Stimulated activated CD8-positive, alpha-beta memory T cell treated with anti-CD3 and anti-CD28 coated beads, Interleukin-15, amount 100 ng/mL, for 48 hours (primary cell): Measurements from ENCODE around the gene LCTL.

Experiments used
- DNase-seq, 2 donors: peaks; one replicate each; pipeline ENCODE4 v3.0.0-alpha.2; 2020; ENCODE audit warnings: low read depth in 2 of 2

LCTL gene, protein sequence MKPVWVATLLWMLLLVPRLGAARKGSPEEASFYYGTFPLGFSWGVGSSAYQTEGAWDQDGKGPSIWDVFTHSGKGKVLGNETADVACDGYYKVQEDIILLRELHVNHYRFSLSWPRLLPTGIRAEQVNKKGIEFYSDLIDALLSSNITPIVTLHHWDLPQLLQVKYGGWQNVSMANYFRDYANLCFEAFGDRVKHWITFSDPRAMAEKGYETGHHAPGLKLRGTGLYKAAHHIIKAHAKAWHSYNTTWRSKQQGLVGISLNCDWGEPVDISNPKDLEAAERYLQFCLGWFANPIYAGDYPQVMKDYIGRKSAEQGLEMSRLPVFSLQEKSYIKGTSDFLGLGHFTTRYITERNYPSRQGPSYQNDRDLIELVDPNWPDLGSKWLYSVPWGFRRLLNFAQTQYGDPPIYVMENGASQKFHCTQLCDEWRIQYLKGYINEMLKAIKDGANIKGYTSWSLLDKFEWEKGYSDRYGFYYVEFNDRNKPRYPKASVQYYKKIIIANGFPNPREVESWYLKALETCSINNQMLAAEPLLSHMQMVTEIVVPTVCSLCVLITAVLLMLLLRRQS

GRCh38 chr15:66565741-66566144 is at the start of gene LCTL:
TSS of gene LCTL (minus strand) at chr15:66565998. CDS start at chr15:66565365, 633 bp downstream.
- no peak for DNase-seq

GRCh38 chr15:66614951-66615760 is 49.4 kb upstream of the LCTL start:
- DNase-seq = no peak

- no peak for DNase-seq
These were observed 48.7 kb upstream of the LCTL start for GRCh38 chr15:66614456-66614855.

- no peak for DNase-seq
These were observed 47.9 kb upstream of the LCTL start for GRCh38 chr15:66613743-66614142.

- DNase-seq = no peak
These were observed 45.7 kb upstream of the LCTL start for GRCh38 chr15:66611257-66612053.

DNA sequence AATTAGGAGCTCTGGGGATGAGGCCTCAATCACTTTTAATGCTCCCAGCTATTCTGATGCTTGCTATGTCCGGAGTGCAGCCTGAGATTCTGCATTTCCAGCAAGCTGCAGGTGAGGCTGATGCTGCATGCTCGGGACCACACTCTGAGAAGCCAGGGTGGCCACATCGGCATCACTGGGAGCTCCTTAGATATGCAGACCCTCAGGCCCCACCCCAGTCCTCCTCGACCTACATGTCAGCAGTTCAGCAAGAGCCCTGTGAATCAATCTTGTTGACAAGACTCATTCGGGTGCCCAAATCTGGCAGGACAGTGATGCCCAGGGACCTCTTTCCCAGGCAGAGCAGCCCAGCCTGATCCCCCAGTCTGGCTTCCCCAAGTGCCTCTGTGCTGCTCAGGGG is 44.1 kb upstream of the LCTL start:
- DNase-seq = no peak

GRCh38 chr15:66608881-66609280 is 43.1 kb upstream of the LCTL start:
- no peak for DNase-seq

GRCh38 chr15:66608159-66608558 is 42.4 kb upstream of the LCTL start:
- no peak for DNase-seq

GRCh38 chr15:66603301-66604179 is 37.7 kb upstream of the LCTL start:
- DNase-seq = peak; percentile 36 to 40

DNA sequence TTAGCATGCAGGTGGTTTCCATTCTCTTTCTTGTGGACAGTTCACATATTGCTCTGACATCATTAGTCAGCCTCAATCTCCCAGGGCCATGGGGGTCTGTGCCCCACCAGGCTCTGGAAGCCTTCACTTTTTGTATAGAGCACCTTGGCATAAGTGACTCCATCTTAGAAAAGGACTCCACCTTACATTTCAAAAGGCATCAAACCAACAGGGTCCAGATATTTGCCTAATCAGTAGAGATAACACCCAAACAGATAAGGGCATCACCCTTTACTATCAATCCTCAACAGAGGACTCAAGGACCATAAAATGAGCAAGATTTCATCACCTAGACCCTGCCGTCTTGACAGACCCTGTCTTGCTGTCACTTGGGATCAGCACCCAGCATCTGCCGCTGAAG is 35.7 kb upstream of the LCTL start:
- DNase-seq = no peak

GRCh38 chr15:66600240-66600627 is 34.4 kb upstream of the LCTL start:
- DNase-seq = no peak

- DNase-seq = no peak
These were observed 33.9 kb upstream of the LCTL start for GRCh38 chr15:66599536-66600239.

GRCh38 chr15:66598095-66598815 is 32.5 kb upstream of the LCTL start:
- DNase-seq = no peak

DNA sequence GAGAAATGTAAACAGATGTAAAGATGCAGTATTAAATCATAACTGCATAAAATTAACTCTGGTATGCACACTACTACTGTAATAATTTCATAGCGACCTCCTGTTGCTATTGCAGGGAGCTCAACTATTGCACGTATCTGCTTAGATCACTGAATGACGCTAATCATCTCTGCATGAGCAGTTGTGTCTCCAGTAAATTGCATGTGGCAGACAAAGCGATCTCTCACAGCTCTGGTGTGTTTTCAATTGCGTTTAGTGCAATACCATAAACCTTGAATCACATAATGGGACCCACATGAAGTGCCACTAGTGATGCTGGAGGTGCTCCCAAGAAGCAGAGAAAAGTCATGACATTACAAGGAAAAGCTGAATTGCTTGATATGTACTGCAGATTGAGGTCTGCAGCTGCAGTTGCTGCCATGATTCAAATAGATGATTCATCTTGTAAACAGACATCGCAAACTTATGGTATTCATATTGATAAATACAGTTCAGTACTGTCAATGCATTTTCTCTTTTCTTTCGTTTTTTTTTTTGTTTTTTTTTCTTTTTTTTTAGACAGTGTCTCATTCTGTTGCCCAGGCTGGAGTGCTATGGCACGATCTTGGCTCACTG is 30.2 kb upstream of the LCTL start:
- no peak for DNase-seq

DNA sequence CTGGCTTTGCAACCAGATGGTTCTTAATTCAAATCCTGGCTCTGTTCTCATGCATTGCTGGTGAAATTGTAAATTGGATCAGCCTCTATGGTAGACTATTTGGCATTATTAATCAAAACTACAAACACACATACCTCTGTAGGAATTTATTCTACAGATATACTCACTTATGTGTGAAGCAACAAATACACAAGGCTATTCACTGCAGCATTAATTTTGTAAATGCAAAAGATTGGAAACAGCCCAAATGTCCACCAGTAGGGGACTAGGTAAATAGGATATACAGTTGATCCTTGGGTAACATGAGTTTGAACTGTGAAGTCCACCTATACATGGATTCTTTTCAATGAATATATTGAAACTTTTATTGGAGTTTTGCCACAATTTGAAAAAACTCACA is 29.5 kb upstream of the LCTL start:
- DNase-seq = no peak

DNA sequence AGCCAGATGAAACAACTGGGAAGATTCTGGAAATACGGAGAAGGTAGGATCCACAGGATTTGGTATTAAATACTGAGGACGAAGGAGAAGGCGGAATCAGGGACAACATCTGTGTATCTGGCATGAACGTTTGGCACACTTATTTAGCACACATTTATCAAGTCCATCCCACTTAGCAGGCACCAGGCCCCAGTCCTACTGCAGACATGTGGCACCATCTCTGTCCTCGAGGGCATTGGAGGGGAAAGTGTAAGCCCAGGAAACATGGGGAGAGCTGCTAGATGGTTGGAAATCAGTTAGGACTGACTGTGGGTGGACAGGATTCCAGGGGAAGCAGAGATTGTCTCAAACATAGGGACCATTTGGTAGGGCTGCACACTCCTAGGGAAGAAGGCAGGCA is 29.0 kb upstream of the LCTL start:
- DNase-seq = no peak

DNA sequence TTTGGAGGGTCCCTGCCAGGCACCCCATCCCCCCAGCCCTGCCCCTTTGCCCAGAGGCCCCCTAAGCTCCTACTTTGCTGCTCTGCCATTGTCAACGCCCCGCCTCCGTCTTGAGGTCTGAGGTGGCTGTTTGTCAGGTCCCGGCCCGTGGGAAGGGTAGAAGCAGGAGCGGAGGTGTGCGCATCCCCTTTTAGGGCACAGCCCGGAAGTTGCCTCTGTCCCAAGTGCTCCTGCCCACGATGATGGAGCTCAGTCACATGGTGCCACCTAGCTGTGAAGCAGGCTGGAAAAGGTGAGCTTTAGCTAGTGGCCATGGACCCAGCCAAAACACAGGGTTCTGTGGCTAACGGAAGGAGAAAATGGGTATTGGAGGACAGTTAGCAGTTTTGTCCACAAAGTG is 28.5 kb upstream of the LCTL start:
- DNase-seq = no peak

DNA sequence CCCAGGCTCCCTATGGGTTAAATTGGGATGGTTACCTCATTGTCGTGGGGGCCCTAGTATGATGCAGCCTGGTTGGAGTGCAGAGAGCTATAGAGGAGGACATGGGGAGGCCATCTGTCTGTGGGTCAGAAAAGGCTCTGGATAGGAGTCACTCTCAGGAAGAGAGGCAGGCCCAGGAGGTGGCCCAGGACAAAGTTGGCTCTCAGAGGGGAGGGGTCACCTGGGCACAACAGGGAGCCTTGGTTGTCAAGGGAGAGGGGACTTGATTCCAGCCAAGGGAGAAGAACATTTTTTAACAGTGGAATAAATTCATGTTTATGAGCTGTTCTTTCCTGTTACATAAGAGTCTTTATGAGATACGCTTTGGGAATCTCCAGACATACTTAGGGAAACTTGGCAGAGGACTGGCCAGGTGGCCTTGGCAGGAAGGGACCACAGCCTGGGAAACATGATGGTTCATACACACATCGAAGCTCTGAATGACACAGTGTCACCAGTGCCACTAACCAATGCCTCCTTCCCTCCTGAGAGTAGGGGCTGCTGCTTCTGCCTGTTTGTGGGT is 27.5 kb upstream of the LCTL start:
- DNase-seq = no peak
